ENCODE measurements around the gene ITGB5.

DNA sequence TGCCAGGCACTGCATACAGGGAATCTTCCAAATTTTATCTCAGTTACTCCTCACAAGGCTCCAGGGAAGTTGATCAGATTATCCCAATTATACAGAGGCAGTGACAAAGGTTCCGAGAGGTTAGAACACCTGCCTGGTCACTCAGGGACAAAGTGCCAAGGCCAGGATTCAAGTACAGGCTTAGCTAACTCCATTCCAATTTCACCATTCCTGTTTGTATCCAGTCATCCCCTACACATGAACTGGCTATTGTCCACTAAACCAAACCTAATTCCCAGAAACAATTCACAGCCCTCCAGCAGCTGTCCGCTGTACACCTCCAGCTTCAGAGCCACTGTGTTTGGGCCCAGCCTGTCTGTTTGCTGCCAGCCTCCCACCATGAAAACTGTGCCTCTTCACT is 31.4 kb upstream of the ITGB5 start:
- TF ChIP-seq, protein P1, sequence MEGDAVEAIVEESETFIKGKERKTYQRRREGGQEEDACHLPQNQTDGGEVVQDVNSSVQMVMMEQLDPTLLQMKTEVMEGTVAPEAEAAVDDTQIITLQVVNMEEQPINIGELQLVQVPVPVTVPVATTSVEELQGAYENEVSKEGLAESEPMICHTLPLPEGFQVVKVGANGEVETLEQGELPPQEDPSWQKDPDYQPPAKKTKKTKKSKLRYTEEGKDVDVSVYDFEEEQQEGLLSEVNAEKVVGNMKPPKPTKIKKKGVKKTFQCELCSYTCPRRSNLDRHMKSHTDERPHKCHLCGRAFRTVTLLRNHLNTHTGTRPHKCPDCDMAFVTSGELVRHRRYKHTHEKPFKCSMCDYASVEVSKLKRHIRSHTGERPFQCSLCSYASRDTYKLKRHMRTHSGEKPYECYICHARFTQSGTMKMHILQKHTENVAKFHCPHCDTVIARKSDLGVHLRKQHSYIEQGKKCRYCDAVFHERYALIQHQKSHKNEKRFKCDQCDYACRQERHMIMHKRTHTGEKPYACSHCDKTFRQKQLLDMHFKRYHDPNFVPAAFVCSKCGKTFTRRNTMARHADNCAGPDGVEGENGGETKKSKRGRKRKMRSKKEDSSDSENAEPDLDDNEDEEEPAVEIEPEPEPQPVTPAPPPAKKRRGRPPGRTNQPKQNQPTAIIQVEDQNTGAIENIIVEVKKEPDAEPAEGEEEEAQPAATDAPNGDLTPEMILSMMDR (IDR thresholded peaks at IDR 0.05): no peak
- no peak for TF ChIP-seq POLR2A (IDR thresholded peaks at IDR 0.05)
